CD14-positive monocyte (primary cell): ENCODE data around the gene PTPN12. TPM values are rescaled to one million over a fixed set of nuclear protein-coding genes. Genes with fewer than 3 reads are reported as not detected.
"Not testable (repeated sequence)": the region's sequence is repeated elsewhere in the genome, so short reads cannot be mapped to it uniquely, and the experiment has no call there.

ENCODE experiments used
- DNase-seq, 3 donors: peaks; one replicate each; pipeline ENCODE4 v3.0.0-alpha.2; 2011 to 2022
- H2AFZ ChIP-seq: 2 replicates; pipeline ENCODE4 v1.6.0; 2012; ENCODE audit warnings: mild to moderate bottlenecking, low read depth, low read length, inconsistent platforms; ENCODE audit not compliant: insufficient read depth, poor library complexity, severe bottlenecking
- H3K27ac ChIP-seq, 2 donors: 1 replicate in 1 of 2; 2 replicates in 1 of 2; pipeline ENCODE4 v1.5.1; 2012 to 2013; ENCODE audit warnings: low read length in 2 of 2, control low read depth in 1 of 2, inconsistent platforms in 1 of 2, low read depth in 1 of 2, mild to moderate bottlenecking in 1 of 2
- H3K27me3 ChIP-seq, 2 donors: one replicate each; pipeline versions ENCODE4 v1.6.0 to v1.6.1; 2011 to 2013; ENCODE audit warnings: low read length in 2 of 2; ENCODE audit not compliant: control insufficient read depth in 2 of 2, insufficient read depth in 2 of 2
- H3K36me3 ChIP-seq, 2 donors: replicated peaks in 1 of 2; 1 replicate in 1 of 2; 2 replicates in 1 of 2; pipeline versions ENCODE4 v1.5.1 to v1.6.1; 2012 to 2013; ENCODE audit warnings: low read length in 2 of 2, control low read depth in 1 of 2, inconsistent platforms in 1 of 2, mild to moderate bottlenecking in 1 of 2; ENCODE audit not compliant: insufficient read depth in 2 of 2, control insufficient read depth in 1 of 2
- H3K4me1 ChIP-seq, 2 donors: 1 replicate in 1 of 2; 2 replicates in 1 of 2; pipeline versions ENCODE4 v1.5.1 to v1.6.1; 2012 to 2013; ENCODE audit warnings: low read length in 2 of 2, control low read depth in 1 of 2, inconsistent platforms in 1 of 2, mild to moderate bottlenecking in 1 of 2, moderate library complexity in 1 of 2; ENCODE audit not compliant: insufficient read depth in 2 of 2, control insufficient read depth in 1 of 2
- H3K4me2 ChIP-seq: replicated peaks from 2 replicates; pipeline ENCODE3; 2012; ENCODE audit warnings: low read length, moderate library complexity, mild to moderate bottlenecking; ENCODE audit not compliant: poor library complexity, severe bottlenecking; ENCODE audit errors: extremely low read depth
- H3K4me3 ChIP-seq, 3 experiments: fragments of 200-600 bp in 1 of 3; sonication (generic) in 1 of 3; replicated peaks in 1 of 3; 1 replicate in 2 of 3; 2 replicates in 1 of 3; pipeline ENCODE4 v1.5.1; 2011 to 2013; ENCODE audit warnings: low read length in 3 of 3, mild to moderate bottlenecking in 3 of 3, control low read depth in 2 of 3, low read depth in 2 of 3, inconsistent platforms in 1 of 3, moderate library complexity in 1 of 3
- H3K79me2 ChIP-seq: 2 replicates; pipeline ENCODE4 v1.6.0; 2012; ENCODE audit warnings: mild to moderate bottlenecking, control low read depth, inconsistent platforms, low read length, moderate library complexity; ENCODE audit not compliant: insufficient read depth
- H3K9ac ChIP-seq: 2 replicates; pipeline ENCODE4 v1.6.0; 2017; ENCODE audit warnings: low read length, mild to moderate bottlenecking; ENCODE audit not compliant: insufficient read depth, poor library complexity, severe bottlenecking
- H3K9me3 ChIP-seq, 2 donors: replicated peaks in 1 of 2; 1 replicate in 1 of 2; 2 replicates in 1 of 2; pipeline versions ENCODE4 v1.5.1 to v1.6.1; 2012 to 2013; ENCODE audit warnings: low read length in 2 of 2, control low read depth in 1 of 2; ENCODE audit not compliant: control insufficient read depth in 1 of 2, insufficient read depth in 1 of 2
- H4K20me1 ChIP-seq: 2 replicates; pipeline ENCODE4 v1.6.0; 2012; ENCODE audit warnings: mild to moderate bottlenecking, low read length, control low read depth, moderate library complexity; ENCODE audit not compliant: insufficient read depth
- H3K27ac Mint-ChIP-seq, 7 donors: one replicate each; pipeline ENCODE4 v1.8.0; 2020; ENCODE audit warnings: mild to moderate bottlenecking in 7 of 7, mixed read lengths in 7 of 7, moderate library complexity in 6 of 7, inconsistent platforms in 2 of 7
- H3K27me3 Mint-ChIP-seq, 3 donors: one replicate each; pipeline ENCODE4 v1.8.0; 2021 to 2022; ENCODE audit warnings: low read depth in 3 of 3, mild to moderate bottlenecking in 3 of 3, mixed read lengths in 3 of 3, moderate library complexity in 3 of 3, inconsistent platforms in 1 of 3
- H3K36me3 Mint-ChIP-seq, 2 donors: one replicate each; pipeline ENCODE4 v1.8.0; 2020; ENCODE audit warnings: mixed read lengths in 2 of 2, inconsistent platforms in 1 of 2, mild to moderate bottlenecking in 1 of 2
- H3K4me1 Mint-ChIP-seq: one replicate; pipeline ENCODE4 v1.8.0; 2020; ENCODE audit warnings: mild to moderate bottlenecking, mixed read lengths
- H3K4me3 Mint-ChIP-seq, 2 donors: one replicate each; pipeline ENCODE4 v1.8.0; 2020; ENCODE audit warnings: mild to moderate bottlenecking in 2 of 2, mixed read lengths in 2 of 2, moderate library complexity in 1 of 2
- H3K9me3 Mint-ChIP-seq, 7 donors: one replicate each; pipeline ENCODE4 v1.8.0; 2020 to 2022; ENCODE audit warnings: mixed read lengths in 7 of 7, mild to moderate bottlenecking in 6 of 7, moderate library complexity in 6 of 7, inconsistent platforms in 2 of 7
- WGBS: methylation state at CpG from one replicate; pipeline ENCODE4 v1.1.5; 2013; ENCODE audit warnings: missing lambda C conversion rate; ENCODE audit not compliant: insufficient coverage; 5-methylcytosine and 5-hydroxymethylcytosine counted together
- intact Hi-C, 2 donors: fragments of 100-400 bp; cut with micrococcal nuclease; formaldehyde crosslinking; loops; one replicate each; pipeline versions ENCODE4 v1.15.0 to v1.15.1; 2023
- polyA plus RNA-seq, 3 donors: library from polyadenylated mRNA; depleted of rRNA in 1 of 3; unstranded in 2 of 3; stranded (reverse) in 1 of 3; fragments of 300-500 nt in 2 of 3; fragments of >200 nt in 1 of 3; fragmentation: Illumina TruSeq in 2 of 3; gene quantifications; 1 replicate in 2 of 3; 2 replicates in 1 of 3; pipeline ENCODE4 v1.2.3, GENCODE V29; 2012 to 2021
- TF ChIP-seq, protein P1 (sequence below): fragments of 200-600 bp; IDR thresholded peaks from one replicate; pipeline ENCODE4 v1.8.0; 2022; ENCODE audit warnings: antibody characterized with exemption, mild to moderate bottlenecking

The PTPN12 gene
- polyA plus RNA-seq, 3 donors: 6.6 to 36.7 (median 11.8) TPM

DNA sequence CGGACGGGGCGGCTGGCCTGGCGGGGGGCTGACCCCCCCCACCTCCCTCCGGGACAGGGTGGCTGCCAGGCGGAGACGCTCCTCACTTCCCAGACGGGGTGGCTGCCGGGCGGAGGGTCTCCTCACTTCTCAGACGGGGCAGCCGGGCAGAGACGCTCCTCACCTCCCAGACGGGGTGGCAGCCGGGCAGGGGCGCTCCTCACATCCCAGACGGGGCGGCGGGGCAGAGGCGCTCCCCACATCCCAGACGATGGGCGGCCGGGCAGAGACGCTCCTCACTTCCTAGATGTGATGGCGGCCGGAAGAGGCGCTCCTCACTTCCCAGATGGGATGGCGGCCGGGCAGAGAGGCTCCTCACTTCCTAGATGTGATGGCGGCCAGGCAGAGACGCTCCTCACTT lies 3.0 kb upstream of the PTPN12 start:
- intact Hi-C loops: loop anchor here in 1 of 2 donors (10.0 kb wide), 2 partner anchors 69 to 119 kb away; partner anchors contain the start of gene GSAP
- 98% methylated on average over 10 of the region's 31 CpGs for WGBS

DNA sequence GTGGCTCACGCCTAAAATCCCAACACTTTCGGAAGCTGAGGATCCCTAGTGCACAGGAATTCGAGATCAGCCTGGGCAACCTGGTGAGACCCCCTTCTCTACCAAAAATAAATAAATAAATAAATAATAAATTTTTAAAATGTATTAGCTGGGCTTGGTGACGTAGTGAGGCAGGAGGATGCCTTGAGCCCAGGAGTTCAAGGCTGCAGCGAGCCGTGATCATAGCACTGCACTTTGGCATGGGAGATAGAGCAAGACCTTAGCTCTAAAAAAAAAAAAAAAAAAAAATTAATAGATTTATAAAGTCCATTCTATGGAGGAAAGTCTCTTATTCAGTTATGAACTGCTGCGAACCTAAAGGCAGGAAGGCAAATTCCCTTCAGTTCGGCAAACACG lies 1.1 kb upstream of the PTPN12 start:
- Histone ChIP-seq H3K4me1 (peaks cover 28 to 38% of the 10 kb centered on the region in 2 donors), H3K27me3 (no peaks in the 10 kb centered on the region), H3K27ac (peak overlapping the region; percentile 82 to 93), H3K4me2 (peak overlapping the region; percentile 97), H4K20me1 (peaks cover 25% of the 10 kb centered on the region), H3K4me3 (peak overlapping the region; percentile 77 to 98 (median 90)), H3K79me2 (peaks cover 39% of the 10 kb centered on the region), H3K36me3 (no peaks in the 10 kb centered on the region), H3K9me3 (no peaks in the 10 kb centered on the region), H3K9ac (peak overlapping the region; percentile 78), H2AFZ (peak overlapping the region; percentile 89)
- peaks cover 39% of the 10 kb centered on the region for H3K4me1 Mint-ChIP-seq
- DNase-seq: no peak
- WGBS: 0% methylated on average over 3 of the region's 9 CpGs
- H3K27ac Mint-ChIP-seq: peak overlapping the region in 6 of 7 donors; percentile 96 to 98 (median 96)
- H3K27me3 Mint-ChIP-seq: no peaks in the 10 kb centered on the region
- H3K36me3 Mint-ChIP-seq: peaks cover 2 to 7% of the 10 kb centered on the region in 2 donors
- intact Hi-C loops: loop anchor here (2.0 to 10.0 kb wide), 4 partner anchors 13 to 121 kb away; partner anchors contain the start of gene GSAP (in 1 of the 2)
- TF ChIP-seq, protein P1, sequence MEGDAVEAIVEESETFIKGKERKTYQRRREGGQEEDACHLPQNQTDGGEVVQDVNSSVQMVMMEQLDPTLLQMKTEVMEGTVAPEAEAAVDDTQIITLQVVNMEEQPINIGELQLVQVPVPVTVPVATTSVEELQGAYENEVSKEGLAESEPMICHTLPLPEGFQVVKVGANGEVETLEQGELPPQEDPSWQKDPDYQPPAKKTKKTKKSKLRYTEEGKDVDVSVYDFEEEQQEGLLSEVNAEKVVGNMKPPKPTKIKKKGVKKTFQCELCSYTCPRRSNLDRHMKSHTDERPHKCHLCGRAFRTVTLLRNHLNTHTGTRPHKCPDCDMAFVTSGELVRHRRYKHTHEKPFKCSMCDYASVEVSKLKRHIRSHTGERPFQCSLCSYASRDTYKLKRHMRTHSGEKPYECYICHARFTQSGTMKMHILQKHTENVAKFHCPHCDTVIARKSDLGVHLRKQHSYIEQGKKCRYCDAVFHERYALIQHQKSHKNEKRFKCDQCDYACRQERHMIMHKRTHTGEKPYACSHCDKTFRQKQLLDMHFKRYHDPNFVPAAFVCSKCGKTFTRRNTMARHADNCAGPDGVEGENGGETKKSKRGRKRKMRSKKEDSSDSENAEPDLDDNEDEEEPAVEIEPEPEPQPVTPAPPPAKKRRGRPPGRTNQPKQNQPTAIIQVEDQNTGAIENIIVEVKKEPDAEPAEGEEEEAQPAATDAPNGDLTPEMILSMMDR: no peak
- H3K4me3 Mint-ChIP-seq: peak overlapping the region; percentile 93 to 95
- peaks cover 0 to 5% (median 2%) of the 10 kb centered on the region in 7 donors for H3K9me3 Mint-ChIP-seq

More for the DNA sequence above, 3.0 kb upstream of the PTPN12 start:
- not testable (repeated sequence) for H3K4me3 Mint-ChIP-seq, H3K27ac ChIP-seq, H3K36me3 Mint-ChIP-seq, H3K9me3 ChIP-seq, H2AFZ ChIP-seq, H3K27me3 Mint-ChIP-seq, DNase-seq, H3K9me3 Mint-ChIP-seq, H3K4me3 ChIP-seq, H3K36me3 ChIP-seq, H3K4me2 ChIP-seq, H4K20me1 ChIP-seq, H3K9ac ChIP-seq, H3K27me3 ChIP-seq, H3K27ac Mint-ChIP-seq
- H3K4me1 Mint-ChIP-seq: peaks cover 26% of the 10 kb centered on the region
- Histone ChIP-seq H3K79me2 (peaks cover 19% of the 10 kb centered on the region), H3K4me1 (peaks cover 19 to 29% of the 10 kb centered on the region in 2 donors)
